Breast epithelium (tissue), 3 donors: Measurements from ENCODE around the gene LTO1.

Source experiments
- POLR2A ChIP-seq: fragments of 450-650 bp; IDR thresholded peaks from one replicate; pipeline ENCODE4 v1.6.1; 2016; ENCODE audit warnings: antibody characterized with exemption, mild to moderate bottlenecking, moderate library complexity
- POLR2AphosphoS5 ChIP-seq, 3 donors: sonication (generic); formaldehyde crosslinking; IDR thresholded peaks; one replicate each; pipeline ENCODE4 v1.6.1; 2017; ENCODE audit warnings: antibody characterized with exemption in 3 of 3
- TF ChIP-seq, protein P1 (sequence below), 3 donors: fragments of 450-650 bp; IDR thresholded peaks; one replicate each; pipeline ENCODE4 v1.5.1; 2016 to 2017; ENCODE audit warnings: antibody characterized with exemption in 3 of 3, mild to moderate bottlenecking in 3 of 3, moderate library complexity in 3 of 3

DNA sequence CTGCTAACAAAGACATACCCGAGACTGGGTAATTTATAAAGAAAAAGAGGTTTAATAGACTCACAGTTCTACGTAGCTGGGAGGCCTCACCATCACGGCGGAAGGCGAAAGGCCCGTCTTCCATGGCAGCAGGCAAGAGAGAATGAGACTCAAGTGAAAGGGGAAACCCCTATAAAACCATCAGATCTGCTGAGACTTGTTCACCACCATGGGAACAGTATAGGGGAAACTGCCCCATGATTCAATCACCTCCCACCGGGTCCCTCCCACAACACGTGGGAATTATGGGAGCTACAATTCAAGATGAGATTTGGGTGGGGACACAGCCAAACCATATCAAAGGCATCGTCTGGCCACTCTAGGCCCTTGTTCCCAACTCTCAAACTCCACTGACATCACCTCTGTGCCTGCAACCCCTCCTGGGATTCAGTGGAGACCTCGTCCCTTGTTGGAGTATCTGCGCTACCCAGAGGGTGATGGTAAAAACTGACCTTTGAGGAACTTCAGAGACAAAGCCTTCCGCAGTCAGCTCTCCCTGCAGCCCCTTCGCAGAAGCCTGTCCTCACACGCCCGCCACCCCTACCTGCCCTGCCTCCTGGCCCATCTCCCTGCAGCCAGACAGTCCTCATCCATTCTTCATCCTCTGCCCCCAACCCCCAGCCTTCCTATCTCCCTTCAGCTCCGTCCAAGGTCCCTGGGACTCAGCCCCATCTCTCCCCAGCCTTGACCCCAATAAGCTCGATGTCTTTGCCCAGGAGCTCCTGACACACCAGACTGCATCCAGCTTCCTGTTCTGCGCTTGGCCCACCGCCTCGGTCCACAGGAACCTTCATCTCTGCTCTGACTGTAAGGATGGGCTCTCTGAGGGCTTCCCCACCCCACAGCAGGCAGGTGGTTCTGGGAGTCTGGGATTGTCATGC lies 18.4 kb downstream of the LTO1 start:
- TF ChIP-seq, protein P1, sequence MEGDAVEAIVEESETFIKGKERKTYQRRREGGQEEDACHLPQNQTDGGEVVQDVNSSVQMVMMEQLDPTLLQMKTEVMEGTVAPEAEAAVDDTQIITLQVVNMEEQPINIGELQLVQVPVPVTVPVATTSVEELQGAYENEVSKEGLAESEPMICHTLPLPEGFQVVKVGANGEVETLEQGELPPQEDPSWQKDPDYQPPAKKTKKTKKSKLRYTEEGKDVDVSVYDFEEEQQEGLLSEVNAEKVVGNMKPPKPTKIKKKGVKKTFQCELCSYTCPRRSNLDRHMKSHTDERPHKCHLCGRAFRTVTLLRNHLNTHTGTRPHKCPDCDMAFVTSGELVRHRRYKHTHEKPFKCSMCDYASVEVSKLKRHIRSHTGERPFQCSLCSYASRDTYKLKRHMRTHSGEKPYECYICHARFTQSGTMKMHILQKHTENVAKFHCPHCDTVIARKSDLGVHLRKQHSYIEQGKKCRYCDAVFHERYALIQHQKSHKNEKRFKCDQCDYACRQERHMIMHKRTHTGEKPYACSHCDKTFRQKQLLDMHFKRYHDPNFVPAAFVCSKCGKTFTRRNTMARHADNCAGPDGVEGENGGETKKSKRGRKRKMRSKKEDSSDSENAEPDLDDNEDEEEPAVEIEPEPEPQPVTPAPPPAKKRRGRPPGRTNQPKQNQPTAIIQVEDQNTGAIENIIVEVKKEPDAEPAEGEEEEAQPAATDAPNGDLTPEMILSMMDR (IDR thresholded peaks at IDR 0.05): no peak
- TF ChIP-seq POLR2A: no peak
- no peak for TF ChIP-seq POLR2AphosphoS5 (IDR thresholded peaks at IDR 0.05)
